ENCODE measurements around the gene RABL3. TPM values are rescaled to one million over a fixed set of nuclear protein-coding genes. Genes with fewer than 3 reads are reported as not detected.

RABL3 gene
- total RNA-seq, 1 experiment from 2014 or later, result 18.2 TPM

DNA sequence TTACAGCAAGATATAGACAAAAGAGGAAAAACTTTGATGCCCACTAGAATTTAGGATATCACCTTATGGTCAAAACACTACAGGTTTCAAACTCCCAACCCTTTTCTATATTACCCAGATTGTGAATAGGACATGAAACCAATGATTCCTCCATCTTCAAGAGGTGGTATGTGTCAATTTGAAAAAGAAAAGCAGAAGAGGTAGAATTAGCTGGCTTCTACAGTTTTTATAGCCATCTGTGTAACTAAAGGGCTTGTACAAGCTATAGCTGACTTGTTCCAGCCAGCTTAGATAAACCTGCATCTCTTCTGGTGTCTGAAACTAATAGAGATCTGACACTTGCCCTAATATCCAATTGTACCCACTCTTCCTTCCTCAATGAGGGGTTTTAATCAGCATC, 35.4 kb downstream of the RABL3 start:
- no peak overlapping the region for H3K4me3 ChIP-seq (ENCODE audit: low read depth, low read length, poor library complexity, severe bottlenecking)
- H3K36me3 ChIP-seq (ENCODE audit: insufficient read depth, low read length, poor library complexity, severe bottlenecking), result no peaks in the 10 kb centered on the region
- intact Hi-C loops (cut with micrococcal nuclease; ENCODE audit: unreplicated experiment), result no loop called here
- DNase-seq (ENCODE audit: low spot score), result no peak
- no peaks in the 10 kb centered on the region for H3K27me3 ChIP-seq (replicated peaks; ENCODE audit: insufficient read depth, low read depth, low read length, poor library complexity)
- no TSS peak for BruUV-seq (replicated peaks)
- no peaks in the 10 kb centered on the region for H3K4me1 ChIP-seq (ENCODE audit: insufficient read depth, low read length, poor library complexity, severe bottlenecking)
- peaks cover 6% of the 10 kb centered on the region for H3K9me3 ChIP-seq (ENCODE audit: low read depth, low read length, poor library complexity, severe bottlenecking)
- H3K27ac ChIP-seq (ENCODE audit: low read depth, low read length, poor library complexity, severe bottlenecking), result no peak overlapping the region
- ChIA-PET POLR2A (ENCODE audit: low non-redundant PET) (no interaction called here), CTCF (no interaction called here)
- no peak for TF ChIP-seq EZH2 (IDR thresholded peaks at IDR 0.05; ENCODE audit: borderline replicate concordance, low read depth, low read length, poor library complexity, severe bottlenecking)
- TF ChIP-seq, protein P1, sequence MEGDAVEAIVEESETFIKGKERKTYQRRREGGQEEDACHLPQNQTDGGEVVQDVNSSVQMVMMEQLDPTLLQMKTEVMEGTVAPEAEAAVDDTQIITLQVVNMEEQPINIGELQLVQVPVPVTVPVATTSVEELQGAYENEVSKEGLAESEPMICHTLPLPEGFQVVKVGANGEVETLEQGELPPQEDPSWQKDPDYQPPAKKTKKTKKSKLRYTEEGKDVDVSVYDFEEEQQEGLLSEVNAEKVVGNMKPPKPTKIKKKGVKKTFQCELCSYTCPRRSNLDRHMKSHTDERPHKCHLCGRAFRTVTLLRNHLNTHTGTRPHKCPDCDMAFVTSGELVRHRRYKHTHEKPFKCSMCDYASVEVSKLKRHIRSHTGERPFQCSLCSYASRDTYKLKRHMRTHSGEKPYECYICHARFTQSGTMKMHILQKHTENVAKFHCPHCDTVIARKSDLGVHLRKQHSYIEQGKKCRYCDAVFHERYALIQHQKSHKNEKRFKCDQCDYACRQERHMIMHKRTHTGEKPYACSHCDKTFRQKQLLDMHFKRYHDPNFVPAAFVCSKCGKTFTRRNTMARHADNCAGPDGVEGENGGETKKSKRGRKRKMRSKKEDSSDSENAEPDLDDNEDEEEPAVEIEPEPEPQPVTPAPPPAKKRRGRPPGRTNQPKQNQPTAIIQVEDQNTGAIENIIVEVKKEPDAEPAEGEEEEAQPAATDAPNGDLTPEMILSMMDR (conservative IDR thresholded peaks at IDR 0.05; ENCODE audit: low read depth, low read length), result no peak

DNA sequence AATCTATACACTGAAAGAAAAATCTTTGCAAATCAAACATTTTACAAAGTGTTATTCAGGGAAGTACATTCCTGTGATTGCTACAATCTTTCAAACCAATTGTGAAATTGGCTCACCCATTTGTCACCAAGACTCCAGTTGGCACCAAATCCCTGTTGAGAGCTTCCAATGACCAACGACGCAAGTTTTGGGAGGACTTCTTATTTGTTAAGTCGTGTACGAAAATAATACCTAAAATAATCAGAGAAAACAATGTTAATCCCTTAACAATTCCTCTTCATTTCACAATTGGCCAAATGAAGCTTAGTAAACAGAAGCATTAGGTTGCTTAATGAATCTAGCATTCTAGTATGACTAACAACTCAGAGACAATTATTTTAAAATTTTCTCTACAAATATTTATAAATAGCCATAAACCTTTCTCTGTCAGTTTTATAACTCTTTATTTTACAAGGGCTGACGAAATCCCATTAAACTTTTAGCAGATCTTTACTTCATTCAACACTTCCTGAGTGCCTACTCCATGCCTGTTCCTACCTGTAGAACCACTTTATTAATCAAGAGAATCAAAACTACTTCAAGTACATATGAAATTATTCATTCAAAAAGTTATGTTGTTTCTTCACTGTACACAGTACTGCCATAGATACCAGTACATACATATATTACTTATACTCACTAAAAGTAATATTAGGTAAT, 36.3 kb downstream of the RABL3 start:
- Histone ChIP-seq H3K27me3 (replicated peaks; ENCODE audit: insufficient read depth, low read depth, low read length, poor library complexity) (no peaks in the 10 kb centered on the region), H3K9me3 (ENCODE audit: low read depth, low read length, poor library complexity, severe bottlenecking) (peaks cover 6% of the 10 kb centered on the region), H3K36me3 (ENCODE audit: insufficient read depth, low read length, poor library complexity, severe bottlenecking) (no peaks in the 10 kb centered on the region), H3K27ac (ENCODE audit: low read depth, low read length, poor library complexity, severe bottlenecking) (no peak overlapping the region), H3K4me3 (ENCODE audit: low read depth, low read length, poor library complexity, severe bottlenecking) (no peak overlapping the region), H3K4me1 (ENCODE audit: insufficient read depth, low read length, poor library complexity, severe bottlenecking) (no peaks in the 10 kb centered on the region)
- no TSS peak for BruUV-seq (replicated peaks)
- intact Hi-C loops (cut with micrococcal nuclease; ENCODE audit: unreplicated experiment), result no loop called here
- TF ChIP-seq, protein P1 (conservative IDR thresholded peaks at IDR 0.05; ENCODE audit: low read depth, low read length), result no peak
- no peak for TF ChIP-seq EZH2 (IDR thresholded peaks at IDR 0.05; ENCODE audit: borderline replicate concordance, low read depth, low read length, poor library complexity, severe bottlenecking)
- CTCF ChIA-PET, result no interaction called here
- no peak for DNase-seq (ENCODE audit: low spot score)
- POLR2A ChIA-PET (ENCODE audit: low non-redundant PET), result no interaction called here

DNA sequence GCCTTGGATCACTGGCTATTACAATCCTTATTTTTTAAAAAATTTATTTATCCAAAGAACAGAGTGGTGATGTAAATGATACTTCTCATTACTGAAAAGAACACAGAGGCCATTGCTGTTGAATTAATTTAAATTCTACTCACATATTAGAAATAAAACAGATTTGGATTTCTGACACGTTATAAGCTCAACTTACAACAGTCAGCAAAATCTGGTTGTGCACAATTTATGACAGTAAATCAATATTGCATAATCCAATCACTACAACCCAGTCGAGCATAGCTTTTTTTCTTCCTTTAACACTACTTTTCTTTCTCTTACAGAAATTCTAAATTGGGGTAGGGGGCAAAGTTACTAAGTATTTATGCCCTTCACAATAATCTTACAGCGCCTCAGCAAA, 43.0 kb downstream of the RABL3 start:
- no peaks in the 10 kb centered on the region for H3K27me3 ChIP-seq (replicated peaks; ENCODE audit: insufficient read depth, low read depth, low read length, poor library complexity)
- POLR2A ChIA-PET (ENCODE audit: low non-redundant PET), result no interaction called here
- TF ChIP-seq, protein P1 (conservative IDR thresholded peaks at IDR 0.05; ENCODE audit: low read depth, low read length), result no peak
- no TSS peak for BruUV-seq (replicated peaks)
- no peaks in the 10 kb centered on the region for H3K4me1 ChIP-seq (ENCODE audit: insufficient read depth, low read length, poor library complexity, severe bottlenecking)
- intact Hi-C loops (cut with micrococcal nuclease; ENCODE audit: unreplicated experiment), result no loop called here
- no peak for DNase-seq (ENCODE audit: low spot score)
- H3K4me3 ChIP-seq (ENCODE audit: low read depth, low read length, poor library complexity, severe bottlenecking), result no peak overlapping the region
- H3K36me3 ChIP-seq (ENCODE audit: insufficient read depth, low read length, poor library complexity, severe bottlenecking), result no peaks in the 10 kb centered on the region
- CTCF ChIA-PET, result no interaction called here
- peaks cover 6% of the 10 kb centered on the region for H3K9me3 ChIP-seq (ENCODE audit: low read depth, low read length, poor library complexity, severe bottlenecking)
- H3K27ac ChIP-seq (ENCODE audit: low read depth, low read length, poor library complexity, severe bottlenecking), result no peak overlapping the region
